ENCODE measurements around the gene CEP295NL. TPM values are rescaled to one million over a fixed set of nuclear protein-coding genes. Genes with fewer than 3 reads are reported as not detected.

CEP295NL gene
- total RNA-seq, 1 experiment from 2014 or later = 2.0 TPM

Other genes with a start within 250 kb of the CEP295NL start
- 26.5 and 29.6 TPM in 2 replicates for gene CYTH1, start 120.9 kb downstream of the CEP295NL start, total RNA-seq (2022)
- 103 and 108 TPM in 2 replicates for gene USP36, start 62.4 kb downstream of the CEP295NL start, total RNA-seq (2022)
- 63.8 and 70.1 TPM in 2 replicates for gene TIMP2, start 22.2 kb upstream of the CEP295NL start, total RNA-seq (2022)
- 65.4 and 68.1 TPM in 2 replicates for gene LGALS3BP, start 76.7 kb upstream of the CEP295NL start, total RNA-seq (2022)
- gene CANT1, start 106.6 kb upstream of the CEP295NL start, total RNA-seq (2022) = 68.9 and 86.4 TPM in 2 replicates
- 16.1 and 19.9 TPM in 2 replicates for gene C1QTNF1, start 121.0 kb upstream of the CEP295NL start, total RNA-seq (2022)
- 50.0 and 52.5 TPM in 2 replicates for gene ENGASE, start 171.6 kb upstream of the CEP295NL start, total RNA-seq (2022)